ENCODE measurements around the gene ERBB4. TPM values are rescaled to one million over a fixed set of nuclear protein-coding genes. Genes with fewer than 3 reads are reported as not detected.
"Not testable (repeated sequence)": the region's sequence is repeated elsewhere in the genome, so short reads cannot be mapped to it uniquely, and the experiment has no call there.

ERBB4 gene
- total RNA-seq, 4 donors from 2014 or later, result 0.16 to 12.7 (median 0.27) TPM; not detected in 1

DNA sequence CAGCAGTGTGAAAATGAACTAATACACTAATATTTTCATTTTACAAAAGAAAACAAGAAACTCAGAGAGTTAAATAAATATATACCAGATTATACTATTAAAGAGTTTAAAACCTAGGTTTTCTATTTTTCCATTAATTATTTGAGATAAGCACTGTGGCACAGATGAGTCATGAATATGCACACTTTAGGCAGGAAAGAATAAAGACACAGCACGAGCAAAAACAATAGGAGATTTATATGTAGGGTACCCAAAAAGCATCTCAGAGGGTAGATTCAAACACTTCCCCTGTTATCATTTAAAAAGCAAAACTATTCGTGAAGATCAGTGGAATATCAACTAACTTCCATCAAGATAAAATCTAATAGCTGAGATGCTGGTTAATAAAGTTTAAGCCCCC lies 430.6 kb downstream of the ERBB4 start:
- H3K4me3 ChIP-seq, result no peak overlapping the region
- H3K36me3 ChIP-seq, result no peaks in the 10 kb centered on the region
- no peaks in the 10 kb centered on the region for H3K27me3 ChIP-seq
- no peak for DNase-seq
- intact Hi-C loops (cut with DNase I; ENCODE audit: low total_unique reads), result no loop called here
- H3K27ac ChIP-seq, result no peak overlapping the region
- no peaks in the 10 kb centered on the region for H3K4me1 ChIP-seq
- no peak for TF ChIP-seq POLR2AphosphoS5 (IDR thresholded peaks at IDR 0.05)
- no peak for TF ChIP-seq EP300 (IDR thresholded peaks at IDR 0.05; ENCODE audit: low read depth)
- no peak for TF ChIP-seq CTCF (IDR thresholded peaks at IDR 0.05)
- TF ChIP-seq POLR2A (IDR thresholded peaks at IDR 0.05), result no peak
- 51 to 66% methylated on average over 2 of the region's 2 CpGs for WGBS, 2 donors (ENCODE audit: low coverage in 1 of 2)
- in situ Hi-C loops (cut with MboI; ENCODE audit: low pct_ligation_motif_present in 1 of 4, low pct_unique_long_range_greater_than_20kb in 1 of 4, low sequenced_read_pairs in 3 of 4), result no loop called here
- H3K9me3 ChIP-seq, result no peaks in the 10 kb centered on the region

DNA sequence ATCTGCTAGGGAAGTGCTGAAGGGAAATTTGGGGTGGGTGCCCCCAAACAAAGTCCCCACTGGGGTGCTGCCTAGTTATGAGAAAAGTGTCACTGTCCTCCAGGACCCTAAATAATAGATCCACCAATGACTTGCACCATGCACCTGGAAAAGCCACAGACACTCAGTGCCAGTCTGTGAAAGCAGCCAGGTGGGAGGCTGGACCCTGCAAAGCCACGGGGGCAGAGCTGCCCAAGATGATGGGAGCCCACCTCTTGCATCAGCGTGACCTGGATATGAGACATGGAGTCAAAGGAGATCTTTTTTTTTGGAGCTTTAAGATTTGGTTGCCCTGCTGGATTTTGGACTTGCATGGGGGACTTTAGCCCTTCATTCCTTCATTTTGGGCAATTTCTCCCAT lies 431.6 kb downstream of the ERBB4 start:
- 63% methylated on average over 2 of the region's 2 CpGs; no CpG with 5 or more reads in 1 of the 2 donors for WGBS, 2 donors (ENCODE audit: low coverage in 1 of 2)

DNA sequence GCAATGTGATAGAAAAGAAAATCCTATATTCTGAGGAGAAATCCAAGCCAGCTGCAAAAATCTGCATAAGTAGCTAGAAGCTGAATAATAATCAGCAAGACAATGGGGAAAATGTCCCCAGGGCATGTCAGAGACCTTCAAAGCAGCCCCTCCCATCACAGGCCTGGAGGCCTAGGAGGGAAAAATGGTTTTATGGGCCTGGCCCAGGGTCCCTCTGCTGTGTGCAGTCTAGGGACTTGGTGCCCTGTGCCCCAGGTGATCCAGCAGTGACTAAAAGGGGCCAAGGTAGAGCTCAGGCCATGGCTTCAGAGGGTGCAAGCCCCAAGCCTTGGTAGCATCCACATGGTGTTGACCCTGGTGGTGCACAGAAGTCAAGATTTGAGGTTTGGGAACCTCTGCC lies 432.1 kb downstream of the ERBB4 start:
- H3K4me1 ChIP-seq; H3K9me3 ChIP-seq; intact Hi-C loops (cut with DNase I; ENCODE audit: low total_unique reads); H3K27me3 ChIP-seq; H3K27ac ChIP-seq; H3K36me3 ChIP-seq; H3K4me3 ChIP-seq; in situ Hi-C loops (cut with MboI; ENCODE audit: low pct_ligation_motif_present in 1 of 4, low pct_unique_long_range_greater_than_20kb in 1 of 4, low sequenced_read_pairs in 3 of 4); DNase-seq: not testable (repeated sequence)

More for the DNA sequence above, 431.6 kb downstream of the ERBB4 start:
- H3K9me3 ChIP-seq, result no peaks in the 10 kb centered on the region
- no peak overlapping the region for H3K27ac ChIP-seq
- intact Hi-C loops (cut with DNase I; ENCODE audit: low total_unique reads) (no loop called here), in situ Hi-C loops (cut with MboI; ENCODE audit: low pct_ligation_motif_present in 1 of 4, low pct_unique_long_range_greater_than_20kb in 1 of 4, low sequenced_read_pairs in 3 of 4) (no loop called here)
- TF ChIP-seq CTCF (IDR thresholded peaks at IDR 0.05) (no peak), EP300 (IDR thresholded peaks at IDR 0.05; ENCODE audit: low read depth) (no peak), POLR2AphosphoS5 (IDR thresholded peaks at IDR 0.05) (no peak), POLR2A (IDR thresholded peaks at IDR 0.05) (no peak)
- no peak overlapping the region for H3K4me3 ChIP-seq
- no peaks in the 10 kb centered on the region for H3K36me3 ChIP-seq
- H3K27me3 ChIP-seq, result no peaks in the 10 kb centered on the region
- DNase-seq, result no peak
- H3K4me1 ChIP-seq, result no peaks in the 10 kb centered on the region

DNA sequence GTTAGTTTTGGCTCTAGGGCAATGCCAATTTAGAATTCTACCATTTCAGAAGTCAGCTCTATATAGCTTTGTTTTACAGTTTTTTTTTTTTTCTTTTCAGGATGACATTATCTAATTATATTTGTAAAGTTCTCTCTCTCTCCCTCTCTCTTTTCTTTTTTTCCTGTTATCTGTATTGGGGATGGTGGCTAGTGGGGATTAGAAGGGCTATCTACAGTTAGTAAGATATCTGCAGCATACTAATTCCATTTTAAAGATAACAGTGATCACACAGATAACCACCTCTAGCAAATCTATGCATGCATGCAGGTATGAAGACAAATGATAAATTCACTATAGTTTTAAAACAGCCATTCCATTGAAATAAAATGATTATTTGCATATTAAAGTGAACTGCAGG lies 438.9 kb downstream of the ERBB4 start:
- Histone ChIP-seq H3K36me3 (no peaks in the 10 kb centered on the region), H3K27me3 (no peaks in the 10 kb centered on the region), H3K4me3 (no peak overlapping the region), H3K4me1 (no peaks in the 10 kb centered on the region), H3K9me3 (no peaks in the 10 kb centered on the region), H3K27ac (no peak overlapping the region)
- TF ChIP-seq CTCF (IDR thresholded peaks at IDR 0.05) (no peak), POLR2AphosphoS5 (IDR thresholded peaks at IDR 0.05) (no peak), POLR2A (IDR thresholded peaks at IDR 0.05) (no peak), EP300 (IDR thresholded peaks at IDR 0.05; ENCODE audit: low read depth) (no peak)
- intact Hi-C loops (cut with DNase I; ENCODE audit: low total_unique reads), result no loop called here
- DNase-seq, result no peak
- in situ Hi-C loops (cut with MboI; ENCODE audit: low pct_ligation_motif_present in 1 of 4, low pct_unique_long_range_greater_than_20kb in 1 of 4, low sequenced_read_pairs in 3 of 4), result no loop called here

DNA sequence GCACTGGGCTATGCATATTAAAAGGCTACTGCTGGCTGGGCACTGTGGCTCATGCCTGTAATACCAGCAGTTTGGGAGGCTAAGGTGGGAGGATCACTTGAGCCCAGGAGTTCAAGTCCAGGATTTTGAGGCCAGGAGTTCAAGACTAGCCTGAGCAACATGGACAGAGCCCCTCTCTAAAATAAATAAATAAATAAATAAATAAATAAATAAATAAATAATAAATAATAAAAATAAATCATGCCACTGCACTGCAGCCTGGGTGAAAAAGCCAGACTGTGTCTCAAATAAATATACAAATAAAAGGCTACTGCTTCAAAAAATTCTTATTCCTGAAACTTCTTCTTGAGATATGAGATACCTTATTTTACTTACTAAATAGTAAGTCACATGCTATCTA lies 439.6 kb downstream of the ERBB4 start:
- Histone ChIP-seq H3K36me3 (no peaks in the 10 kb centered on the region), H3K9me3 (no peaks in the 10 kb centered on the region), H3K27ac (no peak overlapping the region), H3K4me1 (no peaks in the 10 kb centered on the region), H3K27me3 (no peaks in the 10 kb centered on the region), H3K4me3 (no peak overlapping the region)
- intact Hi-C loops (cut with DNase I; ENCODE audit: low total_unique reads), result no loop called here
- no peak for DNase-seq
- TF ChIP-seq EP300 (IDR thresholded peaks at IDR 0.05; ENCODE audit: low read depth), result no peak
- no peak for TF ChIP-seq CTCF (IDR thresholded peaks at IDR 0.05)
- TF ChIP-seq POLR2A (IDR thresholded peaks at IDR 0.05), result no peak
- no peak for TF ChIP-seq POLR2AphosphoS5 (IDR thresholded peaks at IDR 0.05)
- in situ Hi-C loops (cut with MboI; ENCODE audit: low pct_ligation_motif_present in 1 of 4, low pct_unique_long_range_greater_than_20kb in 1 of 4, low sequenced_read_pairs in 3 of 4), result no loop called here

Data from transverse colon (tissue), 4 donors.